ENCODE data around the gene ATP2A1.
"Not testable (repeated sequence)": the region's sequence is repeated elsewhere in the genome, so short reads cannot be mapped to it uniquely, and the experiment has no call there.

ATP2A1 gene

DNA sequence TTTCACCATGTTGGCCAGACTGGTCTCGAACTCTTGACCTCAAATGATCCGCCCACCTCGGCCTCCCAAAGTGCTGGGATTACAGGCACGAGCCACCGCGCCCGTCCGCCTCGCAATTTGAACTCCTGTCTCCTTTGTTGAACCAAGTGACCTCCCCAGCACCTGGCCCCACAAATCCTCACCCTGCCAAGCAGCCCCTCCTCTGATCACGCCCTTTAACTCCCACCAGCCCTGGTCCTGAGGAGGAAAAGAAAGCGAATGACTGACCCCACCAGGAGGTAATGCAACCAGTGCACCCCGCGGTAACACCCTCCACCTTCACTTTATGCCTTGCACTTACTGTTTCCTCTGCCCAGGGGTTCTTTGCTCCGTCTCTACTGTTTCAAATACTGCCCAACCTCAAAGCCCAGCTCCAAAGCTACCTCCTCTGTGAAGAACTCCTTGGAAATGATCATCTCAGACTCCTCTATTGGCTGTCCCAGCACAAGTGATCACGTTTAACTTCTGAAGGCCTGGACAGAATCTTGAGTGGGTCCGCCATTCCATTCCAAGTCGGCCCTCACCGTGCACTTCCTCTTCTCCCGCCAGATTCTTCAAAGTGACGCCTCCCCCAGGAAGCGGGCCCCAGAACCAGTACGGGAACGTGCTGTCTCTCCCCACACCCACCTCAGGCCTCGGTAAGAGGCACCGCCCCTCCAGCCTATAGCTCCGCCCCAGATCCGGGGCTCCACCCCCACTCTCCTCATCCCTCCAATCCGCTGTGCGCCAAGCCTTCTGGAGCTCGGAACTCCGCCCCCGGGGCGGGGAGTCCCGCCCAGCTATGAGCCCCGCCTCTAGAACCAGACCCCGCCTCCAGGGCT, 57.9 kb downstream of the ATP2A1 start:
- peak; percentile 81 for DNase-seq (ENCODE audit: low spot score)

DNA sequence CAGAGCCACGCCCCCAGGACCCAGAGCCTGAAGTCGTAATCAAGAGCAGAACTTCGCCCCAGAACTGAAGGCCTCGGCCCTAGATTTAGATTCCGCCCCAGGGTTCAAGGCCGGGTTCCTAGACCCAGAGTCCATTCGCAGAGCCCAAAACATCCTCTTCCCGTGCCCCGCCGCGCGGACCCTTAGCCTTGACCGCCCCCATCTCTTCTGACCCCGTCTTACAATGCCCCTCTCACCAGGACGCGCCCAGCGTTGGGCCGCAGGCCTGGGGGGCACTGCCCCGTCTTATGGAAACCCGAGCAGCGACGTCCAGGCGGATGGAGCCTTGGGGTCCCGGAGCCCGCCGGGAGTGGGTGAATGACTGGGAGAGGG, 58.5 kb downstream of the ATP2A1 start:
- DNase-seq (ENCODE audit: low spot score), result no peak

DNA sequence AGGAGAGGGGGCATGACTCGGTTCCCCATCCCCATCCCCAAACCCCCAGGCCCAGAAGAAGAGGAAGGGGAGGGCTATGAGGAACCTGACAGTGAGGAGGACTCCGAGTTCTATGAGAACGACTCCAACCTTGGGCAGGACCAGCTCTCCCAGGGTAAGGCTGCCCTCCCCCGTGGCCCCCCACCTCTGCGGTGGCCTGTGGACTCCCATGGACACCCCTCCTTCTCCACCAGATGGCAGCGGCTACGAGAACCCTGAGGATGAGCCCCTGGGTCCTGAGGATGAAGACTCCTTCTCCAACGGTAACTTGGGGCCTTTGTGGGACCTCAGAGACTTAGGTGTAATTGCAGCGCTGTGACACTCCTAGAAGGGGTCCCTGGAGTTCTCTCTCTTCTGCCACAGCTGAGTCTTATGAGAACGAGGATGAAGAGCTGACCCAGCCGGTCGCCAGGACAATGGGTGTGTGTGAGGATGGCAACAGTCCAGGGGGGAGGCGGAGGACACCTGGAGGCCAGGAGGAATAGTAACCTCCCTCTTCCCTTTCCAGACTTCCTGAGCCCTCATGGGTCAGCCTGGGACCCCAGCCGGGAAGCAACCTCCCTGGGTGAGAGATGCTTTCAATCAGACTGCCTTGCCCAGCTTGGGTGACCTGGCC, 59.1 kb downstream of the ATP2A1 start:
- no peak for DNase-seq (ENCODE audit: low spot score)

DNA sequence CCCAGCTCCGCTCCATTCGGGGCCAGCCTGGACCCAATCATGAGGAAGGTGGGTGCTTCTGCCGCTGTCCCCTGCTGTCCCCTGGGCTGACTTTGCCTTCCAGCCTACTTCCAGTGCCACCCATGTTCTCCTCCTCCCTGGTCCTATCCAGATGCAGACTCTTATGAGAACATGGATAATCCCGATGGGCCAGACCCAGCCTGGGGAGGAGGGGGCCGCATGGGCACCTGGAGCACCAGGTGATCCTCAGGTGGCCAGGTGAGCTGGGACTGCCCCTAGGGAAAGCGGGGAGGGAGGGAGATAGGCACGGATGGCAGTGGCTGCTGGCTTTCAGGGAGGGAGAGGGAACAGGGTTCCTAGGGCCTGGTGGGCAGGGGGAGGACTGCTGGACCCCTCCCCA, 60.4 kb downstream of the ATP2A1 start:
- DNase-seq (ENCODE audit: low spot score), result no peak

DNA sequence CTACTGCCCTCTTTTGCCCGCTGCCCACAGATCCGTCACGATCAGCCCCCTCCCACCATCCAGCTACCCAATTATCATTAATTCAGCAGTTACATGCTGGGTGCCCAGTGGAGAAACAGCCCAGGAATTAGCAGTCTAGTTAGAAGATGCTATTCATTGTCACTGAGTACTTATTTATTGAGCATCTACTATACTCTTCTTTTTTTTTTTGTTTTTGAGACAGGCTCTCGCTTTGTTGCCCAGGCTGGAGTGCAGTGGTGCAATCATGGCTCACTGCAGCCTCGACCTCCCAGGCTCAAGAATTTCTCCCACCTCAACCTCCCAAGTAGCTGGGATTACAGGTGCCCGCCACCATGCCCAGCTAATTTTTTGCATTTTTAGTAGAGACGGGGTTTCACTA, 61.5 kb downstream of the ATP2A1 start:
- DNase-seq (ENCODE audit: low spot score), result not testable (repeated sequence)

DNA sequence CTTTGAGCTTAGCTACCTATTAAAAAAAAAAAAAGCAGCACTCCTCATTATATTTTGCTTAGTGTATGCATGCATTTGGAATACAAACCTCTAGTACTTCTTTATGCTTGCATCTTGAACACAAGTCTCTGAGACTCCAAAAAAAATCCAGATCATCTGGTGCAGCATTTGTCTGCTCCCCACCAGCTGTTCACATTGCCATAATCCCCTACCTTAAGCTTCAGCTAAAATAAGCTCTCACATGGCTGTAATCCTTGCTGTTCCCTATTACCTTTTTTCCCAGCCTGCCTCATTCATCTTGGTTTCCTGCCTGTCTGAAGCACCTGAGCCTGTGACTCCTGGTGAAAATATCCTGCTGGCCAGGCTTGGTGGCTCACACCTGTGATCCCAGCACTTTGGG, 65.0 kb downstream of the ATP2A1 start:
- DNase-seq (ENCODE audit: low spot score), result no peak

DNA sequence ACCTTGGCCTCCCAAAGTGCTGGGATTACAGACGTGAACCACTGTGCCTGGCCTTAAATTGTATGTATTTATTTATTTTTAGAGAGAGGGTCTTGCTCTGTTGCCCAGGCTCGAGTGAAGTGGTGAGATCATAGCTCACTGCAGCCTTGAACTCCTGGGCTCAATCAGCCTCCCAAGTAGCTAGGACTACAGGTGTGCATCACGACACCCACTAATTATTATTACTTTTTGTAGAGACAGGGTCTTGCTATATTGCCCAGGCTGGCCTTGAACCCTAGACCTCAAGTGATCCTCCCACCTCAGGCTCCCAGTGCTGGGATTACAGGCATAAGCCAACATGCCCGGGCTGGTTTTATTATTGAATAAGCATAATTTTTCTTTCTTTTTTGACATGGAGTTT, 68.4 kb downstream of the ATP2A1 start:
- no peak for DNase-seq (ENCODE audit: low spot score)

DNA sequence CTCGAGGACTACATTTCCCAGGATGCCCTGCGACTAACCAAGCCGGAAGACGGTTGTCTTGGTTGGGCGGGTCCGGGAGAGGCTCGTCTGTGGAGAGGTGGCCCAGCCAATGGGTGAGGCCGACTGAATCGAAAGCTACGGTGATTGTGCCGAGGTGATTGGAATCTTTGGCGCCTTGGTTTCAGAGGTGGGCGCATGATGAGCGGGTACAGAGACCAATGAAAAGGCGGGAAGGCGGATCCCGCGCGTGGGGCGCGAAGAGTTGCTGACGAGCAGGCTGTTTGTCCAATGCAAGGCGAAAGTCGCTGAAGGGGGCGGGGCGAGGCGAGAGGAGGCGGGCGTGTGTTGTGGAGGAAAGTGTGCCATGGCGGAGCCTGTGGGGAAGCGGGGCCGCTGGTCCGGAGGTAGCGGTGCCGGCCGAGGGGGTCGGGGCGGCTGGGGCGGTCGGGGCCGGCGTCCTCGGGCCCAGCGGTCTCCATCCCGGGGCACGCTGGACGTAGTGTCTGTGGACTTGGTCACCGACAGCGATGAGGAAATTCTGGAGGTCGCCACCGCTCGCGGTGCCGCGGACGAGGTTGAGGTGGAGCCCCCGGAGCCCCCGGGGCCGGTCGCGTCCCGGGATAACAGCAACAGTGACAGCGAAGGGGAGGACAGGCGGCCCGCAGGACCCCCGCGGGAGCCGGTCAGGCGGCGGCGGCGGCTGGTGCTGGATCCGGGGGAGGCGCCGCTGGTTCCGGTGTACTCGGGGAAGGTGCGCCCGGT, 72.5 kb downstream of the ATP2A1 start, which contains the start of gene NFATC2IP:
TSS of gene NFATC2IP (plus strand) at position 290 of the 762 bp plus-strand sequence. CDS start at position 365, 75 bp downstream.
- DNase-seq (ENCODE audit: low spot score), result peak; percentile 100

DNA sequence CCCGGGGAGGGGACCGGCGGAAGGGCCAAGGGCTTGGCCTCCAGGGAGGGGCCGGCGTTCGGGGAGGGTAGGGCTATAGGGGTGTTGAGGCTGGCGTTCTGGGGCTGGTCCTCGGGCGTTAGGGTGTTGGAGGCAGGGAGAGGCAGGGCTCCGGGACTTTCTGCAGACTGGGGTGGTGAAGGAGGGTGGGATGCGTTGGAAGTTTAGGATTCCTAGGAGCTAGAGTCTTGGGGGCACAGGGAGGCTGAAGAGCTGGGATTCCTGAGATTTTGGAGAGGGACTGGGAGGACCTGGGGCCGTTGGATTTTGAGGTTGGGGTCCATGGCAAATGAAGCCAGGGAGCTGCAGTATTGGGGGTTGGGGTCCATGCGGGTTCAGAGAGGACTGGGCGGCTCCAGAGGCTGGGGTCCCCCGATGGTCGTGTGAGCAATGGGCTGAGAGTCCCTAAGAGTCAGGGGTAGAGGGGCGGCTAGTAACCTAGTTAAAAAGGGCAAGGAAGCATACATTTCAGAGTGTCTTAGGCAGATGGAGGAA, 73.2 kb downstream of the ATP2A1 start:
- no peak for DNase-seq (ENCODE audit: low spot score)

All from CD4-positive, alpha-beta T cell treated with Interleukin-6 at 100 ng/mL for 8 hours (primary cell).